Endothelial cell of umbilical vein (primary cell): Measurements from ENCODE around the gene MEF2D.

Experiments
- EZH2 ChIP-seq: IDR thresholded peaks from 2 replicates; pipeline ENCODE4 v1.6.1; 2012; ENCODE audit warnings: borderline replicate concordance, low read depth, mild to moderate bottlenecking, moderate library complexity, low read length, inconsistent platforms; ENCODE audit not compliant: severe bottlenecking
- JUN ChIP-seq: IDR thresholded peaks from 2 replicates; pipeline ENCODE4 v1.6.1; 2011; ENCODE audit warnings: borderline replicate concordance, low read depth; ENCODE audit not compliant: insufficient read length, insufficient read depth
- POLR2A ChIP-seq: IDR thresholded peaks from 2 replicates; pipeline ENCODE4 v1.6.1; 2012; ENCODE audit warnings: low read depth, mild to moderate bottlenecking, control low read depth, low read length
- TF ChIP-seq, protein P1 (sequence below): IDR thresholded peaks from 2 replicates; pipeline ENCODE4 v1.6.1; 2011; ENCODE audit not compliant: insufficient read depth, insufficient read length
- TF ChIP-seq, protein P2 (sequence below), 2 donors: IDR thresholded peaks; 1 replicate in 1 of 2; 2 replicates in 1 of 2; pipeline ENCODE4 v1.5.1; 2011; ENCODE audit warnings: low read length in 2 of 2, mild to moderate bottlenecking in 2 of 2, moderate library complexity in 2 of 2, control low read depth in 1 of 2, inconsistent platforms in 1 of 2, low read depth in 1 of 2; ENCODE audit not compliant: insufficient read depth in 1 of 2; ENCODE audit errors: extremely low read depth in 1 of 2

DNA sequence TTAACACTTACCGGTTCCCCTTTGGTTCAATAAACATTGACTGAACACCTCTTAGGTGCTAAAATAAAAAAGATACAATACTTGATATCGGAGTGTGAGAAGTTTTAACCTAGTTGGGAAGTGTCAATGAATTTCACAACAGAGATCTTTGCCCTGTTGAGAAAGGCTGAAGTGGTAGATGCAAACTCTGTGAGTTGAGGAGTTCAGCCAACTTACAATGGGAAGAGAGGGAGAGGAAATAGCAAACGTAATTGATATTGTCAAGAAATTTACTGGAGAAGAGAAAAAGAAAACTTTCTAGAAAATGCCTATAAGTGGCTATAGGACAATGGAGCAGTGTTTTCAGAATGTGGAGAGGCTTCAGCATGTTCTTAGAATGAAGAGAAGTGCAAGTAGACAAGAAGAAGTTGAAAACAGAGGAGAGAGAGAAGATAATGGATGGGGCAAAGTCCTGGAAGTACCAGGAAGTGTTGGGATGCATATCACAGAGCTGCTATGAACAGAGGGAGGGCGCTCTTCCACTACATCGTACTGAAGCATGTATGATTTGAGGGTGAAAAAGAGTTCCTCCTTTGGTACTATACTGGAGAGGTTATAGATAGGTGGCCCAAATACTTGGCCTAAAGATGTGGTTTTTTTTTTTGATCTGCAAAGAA lies 48.9 kb downstream of the MEF2D start:
- TF ChIP-seq, protein P1, sequence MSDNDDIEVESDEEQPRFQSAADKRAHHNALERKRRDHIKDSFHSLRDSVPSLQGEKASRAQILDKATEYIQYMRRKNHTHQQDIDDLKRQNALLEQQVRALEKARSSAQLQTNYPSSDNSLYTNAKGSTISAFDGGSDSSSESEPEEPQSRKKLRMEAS = no peak
- TF ChIP-seq, protein P2, sequence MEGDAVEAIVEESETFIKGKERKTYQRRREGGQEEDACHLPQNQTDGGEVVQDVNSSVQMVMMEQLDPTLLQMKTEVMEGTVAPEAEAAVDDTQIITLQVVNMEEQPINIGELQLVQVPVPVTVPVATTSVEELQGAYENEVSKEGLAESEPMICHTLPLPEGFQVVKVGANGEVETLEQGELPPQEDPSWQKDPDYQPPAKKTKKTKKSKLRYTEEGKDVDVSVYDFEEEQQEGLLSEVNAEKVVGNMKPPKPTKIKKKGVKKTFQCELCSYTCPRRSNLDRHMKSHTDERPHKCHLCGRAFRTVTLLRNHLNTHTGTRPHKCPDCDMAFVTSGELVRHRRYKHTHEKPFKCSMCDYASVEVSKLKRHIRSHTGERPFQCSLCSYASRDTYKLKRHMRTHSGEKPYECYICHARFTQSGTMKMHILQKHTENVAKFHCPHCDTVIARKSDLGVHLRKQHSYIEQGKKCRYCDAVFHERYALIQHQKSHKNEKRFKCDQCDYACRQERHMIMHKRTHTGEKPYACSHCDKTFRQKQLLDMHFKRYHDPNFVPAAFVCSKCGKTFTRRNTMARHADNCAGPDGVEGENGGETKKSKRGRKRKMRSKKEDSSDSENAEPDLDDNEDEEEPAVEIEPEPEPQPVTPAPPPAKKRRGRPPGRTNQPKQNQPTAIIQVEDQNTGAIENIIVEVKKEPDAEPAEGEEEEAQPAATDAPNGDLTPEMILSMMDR (IDR thresholded peaks at IDR 0.05; ENCODE audit: extremely low read depth in 1 of 2, insufficient read depth in 1 of 2, low read depth in 1 of 2, low read length in 2 of 2) = no peak
- TF ChIP-seq POLR2A = no peak
- no peak for TF ChIP-seq EZH2
- TF ChIP-seq JUN = no peak
